Measurements from ENCODE around the gene CD22.
"Not testable (repeated sequence)": the region's sequence is repeated elsewhere in the genome, so short reads cannot be mapped to it uniquely, and the experiment has no call there.

The CD22 gene

GRCh38 chr19:35352177-35352447 lies 23.1 kb downstream of the CD22 start:
- no peaks in the 10 kb centered on the region for H3K36me3 ChIP-seq (ENCODE audit: control insufficient read depth in 2 of 2, insufficient read depth in 2 of 2, low read length in 2 of 2)
- peaks cover 11 to 17% of the 10 kb centered on the region in 2 donors for H3K27me3 ChIP-seq (ENCODE audit: control insufficient read depth in 1 of 2, insufficient read depth in 2 of 2, low read length in 2 of 2)
- no peak overlapping the region for H3K4me3 ChIP-seq (ENCODE audit: low read length in 2 of 2)
- no peak overlapping the region for H3K9ac ChIP-seq (ENCODE audit: low read length in 2 of 2)
- no peaks in the 10 kb centered on the region for H3K4me1 ChIP-seq (ENCODE audit: control insufficient read depth, insufficient read depth, low read length)
- no peak overlapping the region for H3K27ac ChIP-seq (ENCODE audit: low read length)
- H3K9me3 ChIP-seq (ENCODE audit: control insufficient read depth in 2 of 2, low read length in 2 of 2), result no peaks in the 10 kb centered on the region

GRCh38 chr19:35352448-35353304 lies 23.7 kb downstream of the CD22 start:
- no peaks in the 10 kb centered on the region for H3K9me3 ChIP-seq (ENCODE audit: control insufficient read depth in 2 of 2, low read length in 2 of 2)
- no peaks in the 10 kb centered on the region for H3K36me3 ChIP-seq (ENCODE audit: control insufficient read depth in 2 of 2, insufficient read depth in 2 of 2, low read length in 2 of 2)
- H3K27ac ChIP-seq (ENCODE audit: low read length), result no peak overlapping the region
- H3K4me3 ChIP-seq (ENCODE audit: low read length in 2 of 2), result no peak overlapping the region
- H3K27me3 ChIP-seq (ENCODE audit: control insufficient read depth in 1 of 2, insufficient read depth in 2 of 2, low read length in 2 of 2), result peaks cover 11 to 17% of the 10 kb centered on the region in 2 donors
- no peaks in the 10 kb centered on the region for H3K4me1 ChIP-seq (ENCODE audit: control insufficient read depth, insufficient read depth, low read length)
- no peak overlapping the region for H3K9ac ChIP-seq (ENCODE audit: low read length in 2 of 2)

DNA sequence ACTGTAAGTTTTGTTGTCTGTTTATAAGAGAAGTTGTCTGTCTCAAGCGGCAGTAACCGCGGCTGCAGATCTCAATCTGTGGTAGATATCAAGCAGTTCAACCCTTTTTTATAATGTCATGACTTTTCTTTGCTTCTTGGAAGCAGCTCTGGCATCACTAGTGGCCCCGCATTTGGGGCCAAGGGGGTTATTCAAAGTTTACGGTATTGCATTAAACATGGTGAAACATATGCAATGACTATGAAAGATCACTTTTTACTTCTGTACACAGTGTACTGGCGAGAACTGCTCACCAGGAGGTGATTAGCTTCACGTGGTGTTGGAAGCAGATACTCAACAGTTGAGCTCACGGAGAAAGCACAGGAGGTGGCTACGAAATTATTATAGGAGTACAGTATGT lies 24.6 kb downstream of the CD22 start:
- Histone ChIP-seq H3K27ac (ENCODE audit: low read length) (no peak overlapping the region), H3K9ac (ENCODE audit: low read length in 2 of 2) (no peak overlapping the region), H3K36me3 (ENCODE audit: control insufficient read depth in 2 of 2, insufficient read depth in 2 of 2, low read length in 2 of 2) (no peaks in the 10 kb centered on the region), H3K4me1 (ENCODE audit: control insufficient read depth, insufficient read depth, low read length) (no peaks in the 10 kb centered on the region), H3K9me3 (ENCODE audit: control insufficient read depth in 2 of 2, low read length in 2 of 2) (no peaks in the 10 kb centered on the region), H3K27me3 (ENCODE audit: control insufficient read depth in 1 of 2, insufficient read depth in 2 of 2, low read length in 2 of 2) (peaks cover 11 to 21% of the 10 kb centered on the region in 2 donors), H3K4me3 (ENCODE audit: low read length in 2 of 2) (no peak overlapping the region)

DNA sequence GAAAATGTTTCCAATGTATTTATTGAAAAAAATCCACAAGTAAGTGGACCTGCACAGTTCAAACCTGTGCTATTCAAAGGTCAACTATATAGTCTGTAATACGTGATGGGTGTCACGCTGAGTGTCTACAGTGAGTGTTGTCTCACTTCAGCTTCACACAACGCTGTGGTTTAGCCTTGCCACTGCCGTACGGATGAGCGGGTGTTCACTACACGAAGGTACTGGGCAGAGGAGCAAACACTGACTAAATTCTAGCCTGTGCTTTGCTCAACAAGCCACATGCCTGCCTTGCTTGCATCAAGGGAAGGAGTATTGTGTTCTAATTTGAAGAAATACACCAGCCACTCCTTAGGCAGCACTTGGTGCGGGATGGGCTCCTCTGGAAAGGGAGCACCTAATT lies 25.9 kb downstream of the CD22 start:
- Histone ChIP-seq H3K27ac (ENCODE audit: low read length) (no peak overlapping the region), H3K9ac (ENCODE audit: low read length in 2 of 2) (no peak overlapping the region), H3K27me3 (ENCODE audit: control insufficient read depth in 1 of 2, insufficient read depth in 2 of 2, low read length in 2 of 2) (peaks cover 11 to 17% of the 10 kb centered on the region in 2 donors), H3K4me3 (ENCODE audit: low read length in 2 of 2) (no peak overlapping the region), H3K4me1 (ENCODE audit: control insufficient read depth, insufficient read depth, low read length) (no peaks in the 10 kb centered on the region), H3K36me3 (ENCODE audit: control insufficient read depth in 2 of 2, insufficient read depth in 2 of 2, low read length in 2 of 2) (no peaks in the 10 kb centered on the region), H3K9me3 (ENCODE audit: control insufficient read depth in 2 of 2, low read length in 2 of 2) (no peaks in the 10 kb centered on the region)

DNA sequence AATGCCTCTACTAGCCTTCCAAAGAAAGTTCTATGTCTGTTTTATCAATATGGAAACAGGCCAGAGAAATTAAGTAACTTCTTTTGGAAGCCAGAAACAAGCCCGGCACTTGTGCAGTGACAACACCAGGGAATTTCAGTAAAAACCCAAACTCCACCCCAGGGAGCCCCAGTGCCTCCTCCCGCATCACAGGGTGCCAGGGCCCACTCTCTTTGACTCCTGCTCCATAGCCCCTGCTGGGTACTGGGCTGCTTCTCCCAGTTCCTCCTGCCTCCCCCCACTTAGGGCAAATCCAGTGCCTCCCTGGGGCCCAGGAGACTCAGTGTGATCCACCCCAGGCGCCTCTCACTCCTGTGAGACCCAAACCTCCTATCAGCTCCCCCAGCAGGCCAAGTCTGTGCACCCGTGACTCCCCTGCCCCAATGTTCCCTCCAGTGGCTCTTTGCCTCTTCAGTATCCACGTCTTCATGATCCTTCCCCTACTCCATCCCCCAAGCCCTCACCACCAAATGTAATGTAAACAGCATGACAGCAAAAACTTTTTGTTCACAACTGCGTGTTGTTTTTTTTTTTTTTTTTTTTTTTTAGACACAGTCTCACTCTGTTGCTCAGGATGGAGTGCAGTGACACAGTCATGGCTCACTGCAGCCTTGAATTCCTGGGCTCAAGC lies 26.9 kb downstream of the CD22 start:
- no peaks in the 10 kb centered on the region for H3K9me3 ChIP-seq (ENCODE audit: control insufficient read depth in 2 of 2, low read length in 2 of 2)
- H3K9ac ChIP-seq (ENCODE audit: low read length in 2 of 2), result no peak overlapping the region
- no peaks in the 10 kb centered on the region for H3K4me1 ChIP-seq (ENCODE audit: control insufficient read depth, insufficient read depth, low read length)
- no peak overlapping the region for H3K4me3 ChIP-seq (ENCODE audit: low read length in 2 of 2)
- H3K36me3 ChIP-seq (ENCODE audit: control insufficient read depth in 2 of 2, insufficient read depth in 2 of 2, low read length in 2 of 2), result no peaks in the 10 kb centered on the region
- no peak overlapping the region for H3K27ac ChIP-seq (ENCODE audit: low read length)
- H3K27me3 ChIP-seq (ENCODE audit: control insufficient read depth in 1 of 2, insufficient read depth in 2 of 2, low read length in 2 of 2), result peaks cover 8 to 17% of the 10 kb centered on the region in 2 donors

DNA sequence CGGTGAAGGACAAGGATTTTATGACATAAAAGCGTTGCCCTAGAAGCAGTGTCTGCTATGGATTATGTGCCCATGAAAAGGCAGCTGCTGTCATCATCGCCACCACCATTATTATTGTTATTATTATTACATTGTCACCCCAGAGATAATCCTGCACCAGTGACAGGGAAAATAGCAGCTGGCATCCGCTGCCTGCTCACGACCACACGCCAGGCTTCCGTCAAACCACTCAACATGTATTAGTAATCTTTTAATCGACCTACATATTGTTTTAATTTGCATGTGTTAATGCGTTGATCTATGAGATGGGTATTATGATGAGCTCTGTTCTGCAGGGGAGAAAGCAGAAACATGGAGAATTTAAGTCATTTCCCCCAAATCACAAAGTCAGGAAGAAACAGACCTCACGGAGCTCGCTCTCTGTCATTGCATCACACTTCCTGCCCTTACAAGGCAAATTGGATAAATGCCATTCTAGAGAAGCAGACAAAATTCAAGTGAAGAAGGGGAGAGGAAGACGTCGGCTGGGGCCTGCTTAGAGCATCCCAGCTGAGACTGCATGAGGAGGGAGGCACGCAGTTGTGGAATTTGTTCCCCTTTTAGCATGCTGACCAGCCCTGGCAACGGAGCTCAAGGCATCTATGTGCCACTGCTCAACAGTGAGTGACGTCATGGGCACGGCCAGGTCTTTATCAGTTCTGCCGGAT lies 29.0 kb downstream of the CD22 start, which contains the start of gene FFAR3:
TSS of gene FFAR3 (plus strand) at position 594 of the 707 bp plus-strand sequence. CDS start 431 bp downstream, outside the sequence.
- Histone ChIP-seq H3K27me3 (ENCODE audit: control insufficient read depth in 1 of 2, insufficient read depth in 2 of 2, low read length in 2 of 2) (peaks cover 5 to 14% of the 10 kb centered on the region in 2 donors), H3K9me3 (ENCODE audit: control insufficient read depth in 2 of 2, low read length in 2 of 2) (no peaks in the 10 kb centered on the region), H3K9ac (ENCODE audit: low read length in 2 of 2) (no peak within 1 kb of the TSS), H3K36me3 (ENCODE audit: control insufficient read depth in 2 of 2, insufficient read depth in 2 of 2, low read length in 2 of 2) (no peaks in the 10 kb centered on the region), H3K4me1 (ENCODE audit: control insufficient read depth, insufficient read depth, low read length) (no peaks in the 10 kb centered on the region), H3K4me3 (ENCODE audit: low read length in 2 of 2) (no peak within 1 kb of the TSS), H3K27ac (ENCODE audit: low read length) (no peak within 1 kb of the TSS)

DNA sequence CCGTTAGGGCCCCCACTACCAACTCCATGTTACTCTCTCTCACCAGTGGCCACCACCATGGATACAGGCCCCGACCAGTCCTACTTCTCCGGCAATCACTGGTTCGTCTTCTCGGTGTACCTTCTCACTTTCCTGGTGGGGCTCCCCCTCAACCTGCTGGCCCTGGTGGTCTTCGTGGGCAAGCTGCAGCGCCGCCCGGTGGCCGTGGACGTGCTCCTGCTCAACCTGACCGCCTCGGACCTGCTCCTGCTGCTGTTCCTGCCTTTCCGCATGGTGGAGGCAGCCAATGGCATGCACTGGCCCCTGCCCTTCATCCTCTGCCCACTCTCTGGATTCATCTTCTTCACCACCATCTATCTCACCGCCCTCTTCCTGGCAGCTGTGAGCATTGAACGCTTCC lies 29.8 kb downstream of the CD22 start:
- not testable (repeated sequence) for H3K4me1 ChIP-seq (ENCODE audit: control insufficient read depth, insufficient read depth, low read length); H3K36me3 ChIP-seq (ENCODE audit: control insufficient read depth in 2 of 2, insufficient read depth in 2 of 2, low read length in 2 of 2); H3K9me3 ChIP-seq (ENCODE audit: control insufficient read depth in 2 of 2, low read length in 2 of 2); H3K4me3 ChIP-seq (ENCODE audit: low read length in 2 of 2); H3K27ac ChIP-seq (ENCODE audit: low read length); H3K9ac ChIP-seq (ENCODE audit: low read length in 2 of 2)
- peaks cover 5 to 14% of the 10 kb centered on the region in 2 donors for H3K27me3 ChIP-seq (ENCODE audit: control insufficient read depth in 1 of 2, insufficient read depth in 2 of 2, low read length in 2 of 2)

DNA sequence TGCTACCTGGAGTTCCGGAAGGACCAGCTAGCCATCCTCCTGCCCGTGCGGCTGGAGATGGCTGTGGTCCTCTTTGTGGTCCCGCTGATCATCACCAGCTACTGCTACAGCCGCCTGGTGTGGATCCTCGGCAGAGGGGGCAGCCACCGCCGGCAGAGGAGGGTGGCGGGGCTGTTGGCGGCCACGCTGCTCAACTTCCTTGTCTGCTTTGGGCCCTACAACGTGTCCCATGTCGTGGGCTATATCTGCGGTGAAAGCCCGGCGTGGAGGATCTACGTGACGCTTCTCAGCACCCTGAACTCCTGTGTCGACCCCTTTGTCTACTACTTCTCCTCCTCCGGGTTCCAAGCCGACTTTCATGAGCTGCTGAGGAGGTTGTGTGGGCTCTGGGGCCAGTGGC lies 30.4 kb downstream of the CD22 start:
- H3K27me3 ChIP-seq (ENCODE audit: control insufficient read depth in 1 of 2, insufficient read depth in 2 of 2, low read length in 2 of 2), result peaks cover 5 to 14% of the 10 kb centered on the region in 2 donors
- H3K9ac ChIP-seq (ENCODE audit: low read length in 2 of 2); H3K27ac ChIP-seq (ENCODE audit: low read length): not testable (repeated sequence)

DNA sequence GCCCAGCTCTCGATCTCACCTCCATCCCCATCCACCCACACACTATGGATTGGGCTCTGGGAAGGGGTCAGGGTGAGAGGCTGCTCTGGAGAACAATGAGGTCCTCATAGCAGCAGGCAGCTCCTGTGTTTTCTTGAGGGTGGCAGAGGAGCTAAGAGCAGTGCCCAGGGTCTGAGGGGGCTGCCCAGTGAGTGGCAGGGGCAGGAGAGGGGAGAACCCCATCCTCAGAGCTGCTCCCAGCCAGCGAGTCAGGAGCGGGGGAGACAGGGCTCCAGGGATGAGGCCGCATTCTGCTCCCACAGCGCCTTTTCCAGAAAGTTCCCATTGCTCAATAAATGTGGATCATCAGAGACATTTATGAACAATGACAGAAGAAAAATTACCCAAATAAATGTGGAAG lies 31.1 kb downstream of the CD22 start:
- H3K27me3 ChIP-seq (ENCODE audit: control insufficient read depth in 1 of 2, insufficient read depth in 2 of 2, low read length in 2 of 2), result peaks cover 5 to 12% of the 10 kb centered on the region in 2 donors
- not testable (repeated sequence) for H3K4me1 ChIP-seq (ENCODE audit: control insufficient read depth, insufficient read depth, low read length); H3K9ac ChIP-seq (ENCODE audit: low read length in 2 of 2); H3K27ac ChIP-seq (ENCODE audit: low read length); H3K9me3 ChIP-seq (ENCODE audit: control insufficient read depth in 2 of 2, low read length in 2 of 2); H3K4me3 ChIP-seq (ENCODE audit: low read length in 2 of 2); H3K36me3 ChIP-seq (ENCODE audit: control insufficient read depth in 2 of 2, insufficient read depth in 2 of 2, low read length in 2 of 2)

More for the DNA sequence above, 30.4 kb downstream of the CD22 start:
- H3K4me3 ChIP-seq (ENCODE audit: low read length in 2 of 2); H3K9me3 ChIP-seq (ENCODE audit: control insufficient read depth in 2 of 2, low read length in 2 of 2); H3K4me1 ChIP-seq (ENCODE audit: control insufficient read depth, insufficient read depth, low read length); H3K36me3 ChIP-seq (ENCODE audit: control insufficient read depth in 2 of 2, insufficient read depth in 2 of 2, low read length in 2 of 2): not testable (repeated sequence)

DNA sequence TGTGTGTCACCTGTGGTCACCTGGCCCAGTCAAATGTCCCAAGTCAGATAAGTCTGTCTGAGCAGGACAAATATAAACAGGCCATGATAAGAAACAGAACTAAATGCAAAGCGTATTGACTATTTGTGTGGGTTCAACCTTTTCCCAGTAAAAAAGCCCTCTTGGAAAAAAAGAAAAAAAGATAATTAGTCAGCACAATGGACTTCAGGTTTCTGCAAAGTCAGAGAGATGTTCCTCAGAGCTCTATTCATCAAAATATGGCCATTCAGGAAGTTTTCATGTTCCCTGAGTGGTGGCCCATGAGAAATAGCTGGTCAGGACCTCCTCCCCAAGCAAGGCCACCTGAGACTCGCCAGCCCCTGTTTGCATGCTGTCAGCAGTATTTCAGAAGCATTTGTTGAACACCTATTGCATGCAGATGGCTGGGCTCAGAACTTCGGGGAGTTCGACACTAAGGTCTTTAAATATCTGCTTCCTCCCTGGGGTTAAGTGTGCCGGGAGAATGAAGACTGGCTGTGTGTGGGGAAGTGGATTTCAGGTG lies 32.0 kb downstream of the CD22 start:
- Histone ChIP-seq H3K36me3 (ENCODE audit: control insufficient read depth in 2 of 2, insufficient read depth in 2 of 2, low read length in 2 of 2) (no peaks in the 10 kb centered on the region), H3K4me3 (ENCODE audit: low read length in 2 of 2) (no peak overlapping the region), H3K27ac (ENCODE audit: low read length) (no peak overlapping the region)

More for the DNA sequence above, 32.0 kb downstream of the CD22 start:
- H3K4me1 ChIP-seq (ENCODE audit: control insufficient read depth, insufficient read depth, low read length), result no peaks in the 10 kb centered on the region
- H3K27me3 ChIP-seq (ENCODE audit: control insufficient read depth in 1 of 2, insufficient read depth in 2 of 2, low read length in 2 of 2), result peaks cover 0 to 8% of the 10 kb centered on the region in 2 donors
- H3K9ac ChIP-seq (ENCODE audit: low read length in 2 of 2), result no peak overlapping the region
- H3K9me3 ChIP-seq (ENCODE audit: control insufficient read depth in 2 of 2, low read length in 2 of 2), result no peaks in the 10 kb centered on the region
